Glutamatergic neuron (in vitro differentiated cells): ENCODE data around the gene MIEF1. TPM values are rescaled to one million over a fixed set of nuclear protein-coding genes. Genes with fewer than 3 reads are reported as not detected.
A peak's percentile ranks its signal among the peaks of the same experiment; 100 is the strongest.

Experiments used
- DNase-seq: peaks from one replicate; pipeline ENCODE4 v3.0.0; 2022
- H3K27ac Mint-ChIP-seq: one replicate; pipeline ENCODE4 v1.8.0; 2020; ENCODE audit warnings: mild to moderate bottlenecking, mixed read lengths, inconsistent platforms; ENCODE audit not compliant: unreplicated experiment
- H3K27me3 Mint-ChIP-seq: one replicate; pipeline ENCODE4 v1.8.0; 2020; ENCODE audit warnings: mild to moderate bottlenecking, moderate library complexity, mixed read lengths, inconsistent platforms; ENCODE audit not compliant: unreplicated experiment
- H3K36me3 Mint-ChIP-seq: one replicate; pipeline ENCODE4 v1.8.0; 2020; ENCODE audit warnings: mild to moderate bottlenecking, mixed read lengths, inconsistent platforms; ENCODE audit not compliant: unreplicated experiment
- H3K4me1 Mint-ChIP-seq: one replicate; pipeline ENCODE4 v1.8.0; 2020; ENCODE audit warnings: mild to moderate bottlenecking, low read depth, mixed read lengths, inconsistent platforms; ENCODE audit not compliant: unreplicated experiment
- H3K4me3 Mint-ChIP-seq: one replicate; pipeline ENCODE4 v1.8.0; 2020; ENCODE audit warnings: mild to moderate bottlenecking, mixed read lengths, inconsistent platforms; ENCODE audit not compliant: unreplicated experiment
- H3K9me3 Mint-ChIP-seq: one replicate; pipeline ENCODE4 v1.8.0; 2020; ENCODE audit warnings: mild to moderate bottlenecking, moderate library complexity, mixed read lengths, inconsistent platforms; ENCODE audit not compliant: unreplicated experiment
- total RNA-seq: library from RNA; stranded (reverse); fragmentation: NEBNext Ultra II Directional; extraction: Animal tissue kit (Norgen Biotek cat#: 25700); gene quantifications from one replicate; pipeline ENCODE4 v1.2.1, GENCODE V29; 2021; ENCODE audit not compliant: unreplicated experiment
- TF ChIP-seq, protein P1 (sequence below): fragments of 200-600 bp; sonication (generic); IDR thresholded peaks from one replicate; pipeline ENCODE4 v1.5.0; 2021; ENCODE audit not compliant: partially characterized antibody, unreplicated experiment

MIEF1 gene
- total RNA-seq, 1 donor from 2014 or later = 40.0 TPM

DNA sequence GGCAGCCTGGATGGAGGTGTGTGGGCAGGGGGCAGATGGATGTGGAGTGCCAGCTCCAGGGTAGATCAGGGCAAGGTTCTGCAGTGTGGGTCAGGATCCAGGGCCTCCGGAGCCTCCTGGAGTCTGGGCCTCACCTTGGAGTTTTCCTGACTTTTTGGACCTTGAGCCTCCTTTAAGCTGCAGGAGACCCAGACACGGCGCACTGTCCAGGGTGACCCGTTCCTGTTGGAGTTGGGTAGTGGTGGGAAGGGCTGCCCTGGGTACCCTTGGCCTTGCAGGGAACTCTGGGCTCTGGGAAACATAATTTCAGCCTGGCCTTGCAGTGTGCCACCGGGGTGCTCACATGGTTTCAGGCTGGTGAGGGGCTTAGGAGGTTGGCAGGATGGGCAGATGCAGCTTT is 28.2 kb upstream of the MIEF1 start:
- TF ChIP-seq, protein P1, sequence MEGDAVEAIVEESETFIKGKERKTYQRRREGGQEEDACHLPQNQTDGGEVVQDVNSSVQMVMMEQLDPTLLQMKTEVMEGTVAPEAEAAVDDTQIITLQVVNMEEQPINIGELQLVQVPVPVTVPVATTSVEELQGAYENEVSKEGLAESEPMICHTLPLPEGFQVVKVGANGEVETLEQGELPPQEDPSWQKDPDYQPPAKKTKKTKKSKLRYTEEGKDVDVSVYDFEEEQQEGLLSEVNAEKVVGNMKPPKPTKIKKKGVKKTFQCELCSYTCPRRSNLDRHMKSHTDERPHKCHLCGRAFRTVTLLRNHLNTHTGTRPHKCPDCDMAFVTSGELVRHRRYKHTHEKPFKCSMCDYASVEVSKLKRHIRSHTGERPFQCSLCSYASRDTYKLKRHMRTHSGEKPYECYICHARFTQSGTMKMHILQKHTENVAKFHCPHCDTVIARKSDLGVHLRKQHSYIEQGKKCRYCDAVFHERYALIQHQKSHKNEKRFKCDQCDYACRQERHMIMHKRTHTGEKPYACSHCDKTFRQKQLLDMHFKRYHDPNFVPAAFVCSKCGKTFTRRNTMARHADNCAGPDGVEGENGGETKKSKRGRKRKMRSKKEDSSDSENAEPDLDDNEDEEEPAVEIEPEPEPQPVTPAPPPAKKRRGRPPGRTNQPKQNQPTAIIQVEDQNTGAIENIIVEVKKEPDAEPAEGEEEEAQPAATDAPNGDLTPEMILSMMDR = no peak
- H3K9me3 Mint-ChIP-seq = no peaks in the 10 kb centered on the region
- peaks cover 41% of the 10 kb centered on the region for H3K4me1 Mint-ChIP-seq
- H3K27me3 Mint-ChIP-seq = no peaks in the 10 kb centered on the region
- no peak overlapping the region for H3K27ac Mint-ChIP-seq
- no peak for DNase-seq
- H3K36me3 Mint-ChIP-seq = no peaks in the 10 kb centered on the region
- H3K4me3 Mint-ChIP-seq = no peak overlapping the region

DNA sequence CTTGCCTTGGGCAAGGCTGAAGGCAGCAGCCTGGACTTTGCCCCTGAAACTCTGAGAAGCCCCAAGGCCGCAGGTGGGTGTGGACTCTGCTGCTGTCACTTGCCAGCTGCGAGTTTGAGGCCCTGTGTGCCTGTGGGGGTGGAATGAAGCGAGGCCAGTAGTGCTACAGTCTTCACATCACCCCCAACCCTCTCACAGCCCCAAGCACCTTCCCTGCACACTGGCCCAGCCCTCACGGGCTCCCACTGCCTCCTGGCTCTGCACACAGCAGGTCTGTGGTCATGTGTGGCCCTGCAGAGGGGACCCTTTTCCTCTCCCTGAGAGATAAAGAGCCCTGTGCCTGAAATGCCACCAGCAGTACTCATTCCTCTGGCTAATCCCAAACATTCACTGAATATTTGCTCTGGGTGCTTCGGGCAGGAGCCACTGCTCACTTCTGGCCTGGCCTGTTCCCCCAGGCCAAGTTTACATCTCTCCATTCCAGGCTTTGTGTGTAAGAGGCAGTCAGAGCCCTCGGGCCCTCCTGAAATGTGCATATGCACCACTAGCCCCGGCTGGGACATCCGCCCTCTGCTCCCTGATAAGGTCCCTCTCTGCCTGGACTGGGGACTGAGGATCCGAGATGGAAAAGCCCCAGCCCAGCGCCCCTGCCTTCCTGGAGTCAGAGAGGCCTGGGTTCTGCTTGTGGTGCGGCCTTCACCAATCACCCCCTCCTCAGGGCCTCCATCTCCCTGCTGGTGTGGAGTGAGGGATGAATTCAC is 27.6 kb upstream of the MIEF1 start:
- H3K36me3 Mint-ChIP-seq = no peaks in the 10 kb centered on the region
- DNase-seq = no peak
- H3K27ac Mint-ChIP-seq = peak overlapping the region; percentile 48

DNA sequence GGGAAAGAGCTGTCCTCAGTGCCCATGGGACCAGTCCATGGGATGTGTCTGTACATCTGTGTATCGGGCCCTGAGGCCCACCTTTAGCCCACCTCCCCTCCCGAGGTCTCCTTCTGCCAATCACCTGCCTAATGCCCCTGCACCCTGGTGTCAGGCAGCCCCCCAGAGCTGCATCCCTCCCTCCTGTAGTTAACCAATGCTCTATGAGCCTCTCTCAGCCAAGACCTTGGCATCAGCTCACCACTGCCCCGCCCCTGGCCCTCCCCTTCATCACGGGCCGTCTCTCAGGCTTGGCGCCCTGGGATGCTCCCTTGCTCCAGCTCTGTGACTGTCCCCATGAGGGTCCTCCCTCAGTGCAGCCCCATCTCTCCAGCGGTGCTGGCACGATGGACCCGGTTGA is 26.8 kb upstream of the MIEF1 start:
- peaks cover 36% of the 10 kb centered on the region for H3K4me1 Mint-ChIP-seq
- no peak for DNase-seq
- TF ChIP-seq, protein P1 = no peak
- peaks cover 2% of the 10 kb centered on the region for H3K27me3 Mint-ChIP-seq
- no peak overlapping the region for H3K27ac Mint-ChIP-seq
- H3K9me3 Mint-ChIP-seq = no peaks in the 10 kb centered on the region
- H3K36me3 Mint-ChIP-seq = no peaks in the 10 kb centered on the region
- peak overlapping the region; percentile 21 for H3K4me3 Mint-ChIP-seq

More for the DNA sequence above, 27.6 kb upstream of the MIEF1 start:
- Mint-ChIP-seq H3K4me1 (peaks cover 41% of the 10 kb centered on the region), H3K9me3 (no peaks in the 10 kb centered on the region), H3K27me3 (peaks cover under 1% of the 10 kb centered on the region), H3K4me3 (no peak overlapping the region)
- TF ChIP-seq, protein P1 = no peak

DNA sequence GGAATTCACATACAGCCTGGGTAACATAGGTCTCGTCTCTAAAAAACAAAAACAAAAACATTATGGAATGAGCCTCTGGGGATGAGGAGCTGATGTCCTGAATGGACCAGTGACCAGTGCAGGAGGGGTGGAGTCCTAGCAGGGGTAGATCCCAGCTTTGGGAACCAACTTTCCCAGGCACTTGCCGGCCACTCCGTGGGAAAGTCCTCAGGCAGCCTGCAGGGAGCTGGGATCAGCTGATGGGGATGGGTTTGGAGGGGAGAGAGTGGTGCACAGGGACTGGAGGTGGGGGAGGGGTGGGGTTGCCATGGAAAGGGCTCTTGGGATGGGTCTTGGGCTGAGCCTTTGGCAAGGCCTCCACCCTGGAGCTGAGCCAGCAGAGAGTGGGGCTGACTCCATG is 26.2 kb upstream of the MIEF1 start:
- H3K27me3 Mint-ChIP-seq = peaks cover 3% of the 10 kb centered on the region
- peak overlapping the region; percentile 38 for H3K27ac Mint-ChIP-seq
- DNase-seq = peak; percentile 56
- H3K4me3 Mint-ChIP-seq = peak overlapping the region; percentile 21
- no peaks in the 10 kb centered on the region for H3K9me3 Mint-ChIP-seq
- no peaks in the 10 kb centered on the region for H3K36me3 Mint-ChIP-seq
- TF ChIP-seq, protein P1 = no peak
- peaks cover 31% of the 10 kb centered on the region for H3K4me1 Mint-ChIP-seq

- Mint-ChIP-seq H3K4me1 (peaks cover 29% of the 10 kb centered on the region), H3K27me3 (peaks cover 5% of the 10 kb centered on the region), H3K4me3 (no peak overlapping the region), H3K36me3 (no peaks in the 10 kb centered on the region), H3K9me3 (no peaks in the 10 kb centered on the region), H3K27ac (peak overlapping the region; percentile 43)
- TF ChIP-seq, protein P1 = no peak
- DNase-seq = no peak
These were observed 25.4 kb upstream of the MIEF1 start for GRCh38 chr22:39476664-39477063.
